Naive thymus-derived CD4-positive, alpha-beta T cell (primary cell): Measurements from ENCODE around the gene PSMD13. TPM values are rescaled to one million over a fixed set of nuclear protein-coding genes. Genes with fewer than 3 reads are reported as not detected.
A peak's percentile ranks its signal among the peaks of the same experiment; 100 is the strongest.

ENCODE experiments used
- ATAC-seq: fragments of 150-1000 bp; cut with Tn5 transposase; 2 replicates; pipeline ENCODE4 v1.10.0; 2021; ENCODE audit warnings: mild to moderate bottlenecking, moderate library complexity
- CTCF ChIA-PET: fragments of 350-600 bp; sonication (Branson Sonifier 250); formaldehyde crosslinking; loops from one replicate; lab custom pipeline; 2021; ENCODE audit warnings: antibody characterized with exemption; lab: Charles Lee
- POLR2A ChIA-PET: fragments of 350-600 bp; sonication (Branson Sonifier 250); formaldehyde crosslinking; loops from one replicate; lab custom pipeline; 2021; ENCODE audit warnings: antibody characterized with exemption, inconsistent platforms; lab: Charles Lee
- DNase-seq, 9 donors: peaks; one replicate each; pipeline versions ENCODE4 v3.0.0 to v3.0.0-alpha.2; 2020 to 2022; ENCODE audit warnings: mixed read lengths in 1 of 9
- H3K27ac ChIP-seq: one replicate; pipeline ENCODE4 v1.7.0; 2013; ENCODE audit warnings: mild to moderate bottlenecking, low read depth, low read length, moderate library complexity
- H3K27me3 ChIP-seq, 2 donors: one replicate each; pipeline ENCODE4 v1.7.0; 2013; ENCODE audit warnings: low read length in 2 of 2, mild to moderate bottlenecking in 2 of 2, moderate library complexity in 2 of 2; ENCODE audit not compliant: control insufficient read depth in 2 of 2, insufficient read depth in 2 of 2
- H3K36me3 ChIP-seq, 3 experiments: 1 replicate in 2 of 3; 2 replicates in 1 of 3; pipeline ENCODE4 v1.7.0; 2013; ENCODE audit warnings: low read length in 3 of 3, mild to moderate bottlenecking in 3 of 3, moderate library complexity in 1 of 3; ENCODE audit not compliant: insufficient read depth in 3 of 3, control insufficient read depth in 2 of 3
- H3K4me1 ChIP-seq, 2 donors: one replicate each; pipeline ENCODE4 v1.7.0; 2013; ENCODE audit warnings: low read length in 2 of 2, mild to moderate bottlenecking in 2 of 2, moderate library complexity in 1 of 2; ENCODE audit not compliant: control insufficient read depth in 2 of 2, insufficient read depth in 2 of 2
- H3K4me3 ChIP-seq: 2 replicates; pipeline ENCODE4 v1.7.0; 2013; ENCODE audit warnings: mild to moderate bottlenecking, low read length
- H3K9me3 ChIP-seq, 3 experiments: 1 replicate in 2 of 3; 2 replicates in 1 of 3; pipeline ENCODE4 v1.7.0; 2013; ENCODE audit warnings: low read length in 3 of 3; ENCODE audit not compliant: control insufficient read depth in 2 of 3
- H3K27ac Mint-ChIP-seq, 9 donors: one replicate each; pipeline ENCODE4 v1.8.0; 2020 to 2022; ENCODE audit warnings: mixed read lengths in 9 of 9, mild to moderate bottlenecking in 8 of 9, moderate library complexity in 5 of 9, inconsistent platforms in 2 of 9
- H3K27me3 Mint-ChIP-seq, 5 donors: one replicate each; pipeline ENCODE4 v1.8.0; 2021 to 2022; ENCODE audit warnings: mixed read lengths in 5 of 5, mild to moderate bottlenecking in 1 of 5
- H3K36me3 Mint-ChIP-seq, 5 donors: one replicate each; pipeline ENCODE4 v1.8.0; 2020 to 2022; ENCODE audit warnings: mixed read lengths in 5 of 5, mild to moderate bottlenecking in 3 of 5, inconsistent platforms in 1 of 5
- H3K4me1 Mint-ChIP-seq, 7 donors: one replicate each; pipeline ENCODE4 v1.8.0; 2020 to 2022; ENCODE audit warnings: mixed read lengths in 7 of 7, mild to moderate bottlenecking in 3 of 7, inconsistent platforms in 1 of 7
- H3K4me3 Mint-ChIP-seq, 10 donors: one replicate each; pipeline ENCODE4 v1.8.0; 2020 to 2022; ENCODE audit warnings: mild to moderate bottlenecking in 10 of 10, mixed read lengths in 10 of 10, moderate library complexity in 6 of 10, inconsistent platforms in 2 of 10
- H3K9me3 Mint-ChIP-seq, 11 donors: one replicate each; pipeline ENCODE4 v1.8.0; 2020 to 2022; ENCODE audit warnings: mixed read lengths in 11 of 11, mild to moderate bottlenecking in 4 of 11, inconsistent platforms in 1 of 11, moderate library complexity in 1 of 11
- intact Hi-C, 2 donors: fragments of 100-400 bp; cut with micrococcal nuclease; formaldehyde crosslinking; loops; one replicate each; pipeline ENCODE4 v1.15.1; 2023
- polyA plus RNA-seq, 2 donors: library from polyadenylated mRNA; unstranded; fragments of 300-500 nt; fragmentation: Illumina TruSeq; gene quantifications; one replicate each; pipeline ENCODE4 v1.2.3, GENCODE V29; 2021
- total RNA-seq, 6 experiments: library from RNA in 5 of 6; stranded (reverse) in 5 of 6; gene quantifications; 1 replicate in 5 of 6; 2 replicates in 1 of 6; pipeline ENCODE4 v1.2.3 and lab custom pipeline; 2021 to 2026

The PSMD13 gene
- total and polyA plus RNA-seq, 7 experiments from 2014 or later, result 64.3 to 215 (median 93.4) TPM

- H3K4me3 ChIP-seq, result peak overlapping the region; percentile 75
- H3K27ac ChIP-seq, result peak overlapping the region; percentile 61
- POLR2A ChIA-PET, result interaction anchor here (0.6 to 15.1 kb wide), 21 partner anchors 4 to 255 kb away, joined by 3 to 330 read pairs (median 7); partner anchors contain the start of genes BET1L, HRAS, IFITM2 and NLRP6
- no peaks in the 10 kb centered on the region for H3K27me3 ChIP-seq
- intact Hi-C loops, result loop anchor here (1.0 to 2.0 kb wide), 7 partner anchors 8 to 73 kb away; partner anchors contain the start of genes BET1L (in 1 of the 2), PGGHG (in 1 of the 2) and RIC8A (in 1 of the 2)
- H3K9me3 Mint-ChIP-seq, result peaks cover 0 to 11% (median 2%) of the 10 kb centered on the region in 11 donors
- H3K9me3 ChIP-seq, result no peaks in the 10 kb centered on the region
- peak overlapping the region in 6 of 9 donors; percentile 84 to 90 (median 86) for H3K27ac Mint-ChIP-seq
- CTCF ChIA-PET, result interaction anchor here (0.7 to 5.0 kb wide), 8 partner anchors 12 to 75 kb away, joined by 3 to 34 read pairs (median 4); partner anchors contain the start of genes BET1L and RIC8A
- H3K4me1 Mint-ChIP-seq, result peaks cover 37 to 67% (median 53%) of the 10 kb centered on the region in 7 donors
- H3K4me3 Mint-ChIP-seq, result peak overlapping the region; percentile 85 to 96 (median 90)
- peaks cover 0 to 53% (median 0%) of the 10 kb centered on the region in 5 donors for H3K27me3 Mint-ChIP-seq
- peaks cover 22% of the 10 kb centered on the region in 2 donors for H3K4me1 ChIP-seq
- ATAC-seq (peak; percentile 70), DNase-seq (peak in 6 of 9 donors; percentile 40 to 59 (median 54))
- H3K36me3 Mint-ChIP-seq, result peaks cover 0 to 55% (median 14%) of the 10 kb centered on the region in 5 donors
- no peaks in the 10 kb centered on the region for H3K36me3 ChIP-seq
Observed at GRCh38 chr11:279966-280705, 43.4 kb downstream of the PSMD13 start.

- ATAC-seq, result peak; percentile 55
- Histone ChIP-seq H3K4me3 (peak overlapping the region; percentile 75), H3K9me3 (no peaks in the 10 kb centered on the region), H3K4me1 (peaks cover 22% of the 10 kb centered on the region in 2 donors), H3K27me3 (no peaks in the 10 kb centered on the region), H3K36me3 (peaks cover 0 to 4% (median 0%) of the 10 kb centered on the region in 3 experiments), H3K27ac (peak overlapping the region; percentile 61)
- peaks cover 0 to 11% (median 2%) of the 10 kb centered on the region in 11 donors for H3K9me3 Mint-ChIP-seq
- intact Hi-C loops, result loop anchor here (1.0 to 2.0 kb wide), 7 partner anchors 7 to 74 kb away; partner anchors contain the start of genes BET1L (in 1 of the 2), PGGHG (in 1 of the 2) and RIC8A (in 1 of the 2)
- CTCF ChIA-PET, result interaction anchor here (0.7 to 5.0 kb wide), 12 partner anchors 9 to 74 kb away, joined by 3 to 34 read pairs (median 4); partner anchors contain the start of genes BET1L and RIC8A
- H3K27ac Mint-ChIP-seq, result peak overlapping the region in 8 of 9 donors; percentile 47 to 94 (median 86)
- POLR2A ChIA-PET, result interaction anchor here (0.9 to 15.1 kb wide), 19 partner anchors 5 to 136 kb away, joined by 3 to 330 read pairs (median 13); partner anchors contain the start of genes BET1L, IFITM2, NLRP6 and PGGHG
- H3K36me3 Mint-ChIP-seq, result peaks cover 0 to 57% (median 14%) of the 10 kb centered on the region in 5 donors
- H3K4me3 Mint-ChIP-seq, result peak overlapping the region; percentile 85 to 96 (median 92)
- H3K4me1 Mint-ChIP-seq, result peaks cover 36 to 69% (median 60%) of the 10 kb centered on the region in 7 donors
- peaks cover 0 to 47% (median 0%) of the 10 kb centered on the region in 5 donors for H3K27me3 Mint-ChIP-seq
- DNase-seq, result peak in 5 of 9 donors; percentile 38 to 56 (median 52)
Observed at GRCh38 chr11:280706-281485, 44.1 kb downstream of the PSMD13 start.

GRCh38 chr11:281486-282161, 44.8 kb downstream of the PSMD13 start:
- Mint-ChIP-seq H3K27me3 (peaks cover 0 to 40% (median 0%) of the 10 kb centered on the region in 5 donors), H3K4me3 (peak overlapping the region; percentile 85 to 96 (median 92)), H3K4me1 (peaks cover 35 to 69% (median 66%) of the 10 kb centered on the region in 7 donors), H3K9me3 (peaks cover 0 to 5% (median 2%) of the 10 kb centered on the region in 11 donors), H3K27ac (peak overlapping the region; percentile 30 to 94 (median 85)), H3K36me3 (peaks cover 0 to 50% (median 6%) of the 10 kb centered on the region in 5 donors)
- ChIA-PET POLR2A (interaction anchor here (0.6 to 15.1 kb wide), 19 partner anchors 4 to 135 kb away, joined by 3 to 330 read pairs (median 13); partner anchors contain the start of genes BET1L, IFITM2, NLRP6 and PGGHG), CTCF (interaction anchor here (1.0 to 5.0 kb wide), 9 partner anchors 9 to 74 kb away, joined by 3 to 34 read pairs (median 4); partner anchors contain the start of genes BET1L and RIC8A)
- peaks cover 26 to 28% of the 10 kb centered on the region in 2 donors for H3K4me1 ChIP-seq
- H3K9me3 ChIP-seq, result no peaks in the 10 kb centered on the region
- peak overlapping the region; percentile 61 for H3K27ac ChIP-seq
- H3K27me3 ChIP-seq, result no peaks in the 10 kb centered on the region
- DNase-seq (no peak), ATAC-seq (no peak)
- peak overlapping the region; percentile 75 for H3K4me3 ChIP-seq
- H3K36me3 ChIP-seq, result peaks cover 0 to 4% (median 0%) of the 10 kb centered on the region in 3 experiments
- intact Hi-C loops, result loop anchor here (2.0 kb wide), 3 partner anchors 15 to 75 kb away; partner anchors contain the start of genes BET1L (in 1 of the 2) and RIC8A (in 1 of the 2)

- peaks cover 0 to 4% (median 0%) of the 10 kb centered on the region in 3 experiments for H3K36me3 ChIP-seq
- H3K27me3 ChIP-seq, result no peaks in the 10 kb centered on the region
- POLR2A ChIA-PET, result interaction anchor here (0.6 to 15.1 kb wide), 14 partner anchors 3 to 48 kb away, joined by 3 to 330 read pairs (median 16); partner anchors contain the start of genes IFITM2, NLRP6 and PGGHG
- H3K27ac ChIP-seq, result peak overlapping the region; percentile 61
- intact Hi-C loops, result no loop called here
- Mint-ChIP-seq H3K27me3 (peaks cover 0 to 39% (median 0%) of the 10 kb centered on the region in 5 donors), H3K36me3 (peaks cover 0 to 48% (median 3%) of the 10 kb centered on the region in 5 donors), H3K27ac (peak overlapping the region; percentile 30 to 94 (median 84)), H3K4me1 (peaks cover 38 to 70% (median 66%) of the 10 kb centered on the region in 7 donors), H3K4me3 (peak overlapping the region; percentile 85 to 96 (median 92)), H3K9me3 (peaks cover 0 to 2% (median 0%) of the 10 kb centered on the region in 11 donors)
- peaks cover 26 to 29% of the 10 kb centered on the region in 2 donors for H3K4me1 ChIP-seq
- no peaks in the 10 kb centered on the region for H3K9me3 ChIP-seq
- H3K4me3 ChIP-seq, result peak overlapping the region; percentile 75
- CTCF ChIA-PET, result interaction anchor here (1.3 to 5.0 kb wide), 7 partner anchors 11 to 74 kb away, joined by 3 to 34 read pairs (median 4); partner anchors contain the start of genes BET1L and RIC8A
- DNase-seq, result peak in 1 of 9 donors; percentile 20
- ATAC-seq, result no peak
Observed at GRCh38 chr11:282171-282570, 45.4 kb downstream of the PSMD13 start.

- ChIA-PET POLR2A (interaction anchor here (0.6 to 15.1 kb wide), 12 partner anchors 3 to 47 kb away, joined by 3 to 330 read pairs (median 18); partner anchors contain the start of genes IFITM2, NLRP6 and PGGHG), CTCF (interaction anchor here (1.1 to 5.0 kb wide), 5 partner anchors 15 to 167 kb away, joined by 3 to 34 read pairs (median 3); partner anchors contain the start of gene PTDSS2)
- ATAC-seq (no peak), DNase-seq (peak in 1 of 9 donors; percentile 22)
- H3K4me1 Mint-ChIP-seq, result peaks cover 41 to 65% (median 63%) of the 10 kb centered on the region in 7 donors
- Histone ChIP-seq H3K4me1 (peaks cover 26 to 29% of the 10 kb centered on the region in 2 donors), H3K27me3 (no peaks in the 10 kb centered on the region), H3K36me3 (peaks cover 0 to 4% (median 0%) of the 10 kb centered on the region in 3 experiments), H3K4me3 (peak overlapping the region; percentile 75), H3K27ac (peak overlapping the region; percentile 61), H3K9me3 (no peaks in the 10 kb centered on the region)
- intact Hi-C loops, result no loop called here
- H3K9me3 Mint-ChIP-seq, result peaks cover 0 to 3% (median 0%) of the 10 kb centered on the region in 11 donors
- peak overlapping the region; percentile 85 to 96 (median 92) for H3K4me3 Mint-ChIP-seq
- H3K36me3 Mint-ChIP-seq, result peaks cover 0 to 44% (median 0%) of the 10 kb centered on the region in 5 donors
- H3K27me3 Mint-ChIP-seq, result peaks cover 0 to 40% (median 0%) of the 10 kb centered on the region in 5 donors
- H3K27ac Mint-ChIP-seq, result peak overlapping the region in 8 of 9 donors; percentile 30 to 94 (median 86)
Observed at GRCh38 chr11:282630-283360, 46.0 kb downstream of the PSMD13 start.
